ENCODE data around the gene ABCG2.

DNA sequence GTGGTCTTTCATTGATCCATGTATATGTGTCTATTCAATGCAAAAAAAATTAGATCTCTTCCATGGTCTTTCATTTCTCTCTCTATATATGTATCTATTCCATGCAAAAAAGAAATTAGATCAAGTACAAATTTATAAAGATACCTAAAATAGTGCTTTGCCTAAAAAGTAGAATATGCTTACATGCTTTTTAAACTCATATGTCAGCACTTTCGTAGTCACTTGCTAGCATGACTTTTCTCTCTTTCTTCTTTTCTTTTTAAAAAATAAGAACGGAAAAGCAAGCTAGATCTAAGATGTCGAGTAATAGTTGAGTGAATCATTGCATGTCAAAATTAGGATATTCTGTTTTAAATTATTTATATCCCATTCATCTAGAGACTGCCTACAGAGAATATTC is 100.1 kb downstream of the ABCG2 start:
- TF ChIP-seq NANOG (IDR thresholded peaks at IDR 0.05; ENCODE audit: insufficient read depth, low read depth, low read length, poor library complexity, severe bottlenecking) (no peak), EZH2 (IDR thresholded peaks at IDR 0.05; ENCODE audit: low read depth, low read length, severe bottlenecking) (no peak), RNF2 (IDR thresholded peaks at IDR 0.05; ENCODE audit: borderline replicate concordance, low read depth, low read length, missing control alignments, poor library complexity, severe bottlenecking) (no peak), CREB1 (IDR thresholded peaks at IDR 0.05) (no peak), YY1 (IDR thresholded peaks at IDR 0.05; ENCODE audit: low read depth, low read length) (no peak), RFX5 (IDR thresholded peaks at IDR 0.05; ENCODE audit: borderline replicate concordance, low read depth, low read length) (no peak), POLR2A (IDR thresholded peaks at IDR 0.05; ENCODE audit: control extremely low read depth in 1 of 2, low read depth in 2 of 2, low read length in 2 of 2) (no peak), CTCF (IDR thresholded peaks at IDR 0.05; ENCODE audit: control extremely low read depth in 1 of 3, insufficient read depth in 1 of 3, low read depth in 1 of 3, low read length in 3 of 3) (no peak), ATF3 (IDR thresholded peaks at IDR 0.05; ENCODE audit: insufficient read depth, low read depth, low read length) (no peak)
- TF ChIP-seq, protein P1, sequence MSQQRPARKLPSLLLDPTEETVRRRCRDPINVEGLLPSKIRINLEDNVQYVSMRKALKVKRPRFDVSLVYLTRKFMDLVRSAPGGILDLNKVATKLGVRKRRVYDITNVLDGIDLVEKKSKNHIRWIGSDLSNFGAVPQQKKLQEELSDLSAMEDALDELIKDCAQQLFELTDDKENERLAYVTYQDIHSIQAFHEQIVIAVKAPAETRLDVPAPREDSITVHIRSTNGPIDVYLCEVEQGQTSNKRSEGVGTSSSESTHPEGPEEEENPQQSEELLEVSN (IDR thresholded peaks at IDR 0.05): no peak
